Measurements from ENCODE around the gene PGR.

PGR gene

GRCh38 chr11:100981196-100981824 is 148.3 kb downstream of the PGR start:
- TF ChIP-seq EP300 (IDR thresholded peaks at IDR 0.05; ENCODE audit: borderline replicate concordance) (no peak), EGR1 (IDR thresholded peaks at IDR 0.05) (no peak), TCF12 (IDR thresholded peaks at IDR 0.05; ENCODE audit: low read depth) (no peak), TAF1 (IDR thresholded peaks at IDR 0.05; ENCODE audit: low read depth) (no peak), CEBPB (IDR thresholded peaks at IDR 0.05) (no peak), RAD21 (IDR thresholded peaks at IDR 0.05; ENCODE audit: low read depth) (no peak), ZBTB7A (IDR thresholded peaks at IDR 0.05; ENCODE audit: low read depth) (no peak), YY1 (IDR thresholded peaks at IDR 0.05; ENCODE audit: low read depth) (no peak), NFIC (IDR thresholded peaks at IDR 0.05) (no peak), REST (IDR thresholded peaks at IDR 0.05; ENCODE audit: low read depth) (no peak), TEAD4 (IDR thresholded peaks at IDR 0.05) (no peak), FOXM1 (IDR thresholded peaks at IDR 0.05; ENCODE audit: borderline replicate concordance, low read depth) (no peak), CREB1 (IDR thresholded peaks at IDR 0.05; ENCODE audit: low read depth) (no peak)
- TF ChIP-seq, protein P1, sequence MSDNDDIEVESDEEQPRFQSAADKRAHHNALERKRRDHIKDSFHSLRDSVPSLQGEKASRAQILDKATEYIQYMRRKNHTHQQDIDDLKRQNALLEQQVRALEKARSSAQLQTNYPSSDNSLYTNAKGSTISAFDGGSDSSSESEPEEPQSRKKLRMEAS (IDR thresholded peaks at IDR 0.05), result no peak
- TF ChIP-seq, protein P2, sequence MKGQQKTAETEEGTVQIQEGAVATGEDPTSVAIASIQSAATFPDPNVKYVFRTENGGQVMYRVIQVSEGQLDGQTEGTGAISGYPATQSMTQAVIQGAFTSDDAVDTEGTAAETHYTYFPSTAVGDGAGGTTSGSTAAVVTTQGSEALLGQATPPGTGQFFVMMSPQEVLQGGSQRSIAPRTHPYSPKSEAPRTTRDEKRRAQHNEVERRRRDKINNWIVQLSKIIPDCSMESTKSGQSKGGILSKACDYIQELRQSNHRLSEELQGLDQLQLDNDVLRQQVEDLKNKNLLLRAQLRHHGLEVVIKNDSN (IDR thresholded peaks at IDR 0.05), result no peak

DNA sequence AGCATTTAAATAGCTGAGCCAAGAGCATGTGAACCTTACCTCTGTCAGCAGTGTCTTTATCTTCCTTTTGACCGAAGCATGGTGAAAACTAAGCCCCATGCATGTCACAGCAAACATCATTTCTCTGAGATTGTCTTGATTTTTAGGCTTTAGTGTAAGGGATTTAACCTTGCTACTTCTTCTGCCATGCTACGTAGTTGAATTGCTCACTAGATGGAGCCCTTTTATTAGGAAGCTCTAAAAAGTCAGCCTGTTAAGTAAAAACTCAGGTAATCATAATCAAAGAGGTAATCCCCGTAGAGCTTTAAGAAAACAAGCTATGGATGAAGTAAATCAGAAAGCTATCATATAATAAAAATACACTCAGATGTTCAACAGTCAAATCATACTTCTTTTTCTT is 149.5 kb downstream of the PGR start:
- TF ChIP-seq YY1 (IDR thresholded peaks at IDR 0.05; ENCODE audit: low read depth), result no peak
- TF ChIP-seq TEAD4 (IDR thresholded peaks at IDR 0.05), result no peak
- peak; percentile 78 for TF ChIP-seq RAD21 (IDR thresholded peaks at IDR 0.05; ENCODE audit: low read depth)
- no peak for TF ChIP-seq ZBTB7A (IDR thresholded peaks at IDR 0.05; ENCODE audit: low read depth)
- TF ChIP-seq EGR1 (IDR thresholded peaks at IDR 0.05), result no peak
- TF ChIP-seq CEBPB (IDR thresholded peaks at IDR 0.05), result no peak
- TF ChIP-seq, protein P2 (IDR thresholded peaks at IDR 0.05), result no peak

All from Ishikawa (cell line).